Adipocyte (in vitro differentiated cells): ENCODE results near the gene OR4D10.
"Not testable (repeated sequence)": the region's sequence is repeated elsewhere in the genome, so short reads cannot be mapped to it uniquely, and the experiment has no call there.

ENCODE experiments used
- DNase-seq: peaks from one replicate; pipeline ENCODE4 v3.0.0-alpha.2; 2015; ENCODE audit warnings: low read depth
- H3K27me3 ChIP-seq: replicated peaks from 2 replicates; pipeline ENCODE4 v1.7.0; 2013; ENCODE audit warnings: mild to moderate bottlenecking, low read length, moderate library complexity; ENCODE audit not compliant: control insufficient read depth, insufficient read depth
- H3K36me3 ChIP-seq: 2 replicates; pipeline ENCODE4 v1.7.0; 2013; ENCODE audit warnings: low read length, mild to moderate bottlenecking, moderate library complexity; ENCODE audit not compliant: control insufficient read depth, insufficient read depth, severe bottlenecking
- H3K4me1 ChIP-seq: 2 replicates; pipeline ENCODE4 v1.7.0; 2013; ENCODE audit warnings: mild to moderate bottlenecking, low read length, moderate library complexity; ENCODE audit not compliant: control insufficient read depth, insufficient read depth
- H3K4me3 ChIP-seq: 2 replicates; pipeline ENCODE4 v1.7.0; 2013; ENCODE audit warnings: mild to moderate bottlenecking, low read length, moderate library complexity
- H3K9ac ChIP-seq: 2 replicates; pipeline ENCODE4 v1.7.0; 2013; ENCODE audit warnings: mild to moderate bottlenecking, low read length, moderate library complexity
- H3K9me3 ChIP-seq: 2 replicates; pipeline ENCODE4 v1.7.0; 2013; ENCODE audit warnings: mild to moderate bottlenecking, low read length, moderate library complexity; ENCODE audit not compliant: control insufficient read depth

The OR4D10 gene

DNA sequence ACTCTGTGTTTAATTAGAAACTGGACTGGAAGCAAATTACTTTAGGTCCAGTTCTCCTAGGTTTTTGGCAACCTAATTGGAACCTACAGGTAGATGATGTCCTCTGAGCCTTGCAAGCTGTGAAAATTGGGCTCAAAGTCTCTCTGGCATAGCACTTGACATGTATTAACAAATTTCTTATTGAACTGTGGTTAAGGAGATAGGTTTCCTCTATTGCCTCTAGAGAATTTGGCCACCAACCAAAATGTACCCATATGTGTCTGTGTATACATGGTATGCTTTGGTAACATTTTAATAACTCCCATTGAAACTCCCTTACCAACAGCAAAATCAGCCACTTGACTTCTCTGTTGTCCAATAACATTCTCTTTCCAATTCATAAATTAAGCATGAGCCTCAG, at the start of gene OR4D10:
Gene OR4D10 (plus strand): TSS at position 301 of the 400 bp plus-strand sequence. CDS start 4,115 bp downstream, outside the sequence.
- DNase-seq, result no peak
- no peaks in the 10 kb centered on the region for H3K4me1 ChIP-seq

DNA sequence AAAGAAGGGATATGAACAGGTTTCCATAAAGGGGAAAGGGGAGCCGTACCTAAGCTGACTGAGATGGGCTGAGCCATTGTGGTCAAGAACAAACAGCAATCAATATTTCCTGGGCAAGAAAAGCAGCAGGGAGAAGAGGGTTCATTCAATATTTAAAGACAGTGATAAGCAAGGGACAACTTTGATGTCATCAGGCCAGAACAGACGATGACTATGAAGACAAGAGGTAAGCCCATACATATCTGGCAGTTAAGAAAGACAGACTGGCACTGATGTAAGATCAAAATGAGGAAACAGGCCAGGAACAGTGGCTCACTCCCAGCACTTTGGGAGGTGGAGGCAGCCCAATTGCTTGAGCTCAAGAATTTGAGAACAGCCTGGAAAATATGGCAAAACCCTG, 49.3 kb upstream of the OR4D10 start:
- H3K4me1 ChIP-seq, result no peaks in the 10 kb centered on the region
- H3K9me3 ChIP-seq, result no peaks in the 10 kb centered on the region
- no peak for DNase-seq
- H3K4me3 ChIP-seq, result no peak overlapping the region
- H3K27me3 ChIP-seq, result peaks cover 12% of the 10 kb centered on the region
- H3K36me3 ChIP-seq, result no peaks in the 10 kb centered on the region
- no peak overlapping the region for H3K9ac ChIP-seq

More for the DNA sequence above, at the start of gene OR4D10:
- Histone ChIP-seq H3K9me3 (no peaks in the 10 kb centered on the region), H3K27me3 (peaks cover 7% of the 10 kb centered on the region), H3K4me3 (no peak within 1 kb of the TSS), H3K9ac (no peak within 1 kb of the TSS), H3K36me3 (no peaks in the 10 kb centered on the region)

DNA sequence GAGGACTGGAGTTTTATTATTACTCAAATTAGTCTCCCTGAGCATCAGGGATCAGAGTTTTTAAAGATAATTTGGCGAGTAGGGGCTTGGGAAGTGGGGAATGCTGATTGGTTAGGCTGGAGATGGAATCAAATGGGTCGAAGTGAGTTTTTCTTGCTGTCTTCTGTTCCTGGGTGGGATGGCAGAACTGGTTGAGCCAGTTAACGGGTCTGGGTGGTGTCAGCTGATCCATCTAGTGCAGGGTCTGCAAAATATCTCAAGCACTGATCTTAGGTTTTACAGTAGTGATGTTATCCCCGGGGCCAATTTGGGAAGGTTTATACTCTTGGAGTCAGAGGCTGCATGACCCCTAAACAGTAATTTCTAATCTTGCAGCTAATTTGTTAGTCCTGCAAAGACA, 48.0 kb upstream of the OR4D10 start:
- Histone ChIP-seq H3K9ac (no peak overlapping the region), H3K36me3 (no peaks in the 10 kb centered on the region), H3K9me3 (no peaks in the 10 kb centered on the region), H3K4me3 (no peak overlapping the region), H3K27me3 (peaks cover 12% of the 10 kb centered on the region), H3K4me1 (no peaks in the 10 kb centered on the region)
- no peak for DNase-seq

DNA sequence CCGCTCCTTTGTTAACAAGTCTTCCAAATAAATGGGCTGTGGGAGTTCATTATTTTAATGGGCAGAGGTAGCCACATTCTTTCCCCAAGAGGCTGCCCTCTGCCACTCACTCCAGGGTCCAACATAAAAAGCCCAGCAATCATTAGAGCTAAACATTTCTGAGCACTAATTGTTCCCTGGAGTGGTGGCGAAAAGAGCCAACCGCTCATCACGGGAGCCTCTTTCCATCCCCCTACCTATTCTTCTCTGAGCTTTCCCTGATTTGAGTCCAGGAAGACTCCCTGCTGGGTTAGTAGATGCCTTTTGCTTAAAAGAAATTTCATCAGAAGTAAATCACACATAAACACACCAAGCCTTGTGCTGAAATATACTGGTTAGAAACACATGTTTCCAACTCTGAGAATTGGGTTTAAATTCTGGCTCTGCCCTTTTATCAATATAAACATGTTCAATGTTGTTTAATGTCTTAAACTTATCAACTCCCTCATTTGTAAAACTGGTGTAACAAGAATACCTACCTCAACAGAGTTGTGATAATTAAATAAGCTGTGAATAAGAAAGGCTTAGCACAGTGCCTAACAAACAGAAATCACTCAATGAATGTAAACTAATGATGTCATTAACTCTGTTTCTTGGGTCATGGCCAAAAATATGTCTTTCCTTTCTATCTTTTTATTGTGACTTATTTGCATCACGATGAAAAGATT, 46.6 kb upstream of the OR4D10 start, which contains the start of gene OR5A2:
Gene OR5A2 (minus strand): TSS at position 53 of the 707 bp plus-strand sequence. CDS start 3,460 bp downstream, outside the sequence.
- Histone ChIP-seq H3K4me3 (no peak within 1 kb of the TSS), H3K9ac (no peak within 1 kb of the TSS), H3K9me3 (no peaks in the 10 kb centered on the region), H3K4me1 (no peaks in the 10 kb centered on the region), H3K36me3 (no peaks in the 10 kb centered on the region), H3K27me3 (peaks cover 12% of the 10 kb centered on the region)
- DNase-seq, result no peak

DNA sequence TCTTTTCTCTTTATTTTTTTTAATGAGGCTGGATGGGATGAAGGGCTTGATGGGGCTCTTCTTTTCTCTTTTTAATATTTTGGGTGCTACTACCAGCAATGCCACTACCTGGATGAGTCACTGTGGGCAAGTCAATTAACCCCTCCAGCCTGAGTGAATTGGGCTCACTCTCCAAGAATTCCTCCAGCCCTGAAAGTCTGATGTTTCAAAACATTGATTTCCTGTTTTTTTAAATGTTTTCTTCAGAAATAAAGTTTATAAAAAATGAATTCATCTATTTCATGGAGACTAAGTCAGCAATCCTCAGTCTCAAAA, 46.1 kb upstream of the OR4D10 start:
- Histone ChIP-seq H3K27me3 (peaks cover 10% of the 10 kb centered on the region), H3K4me3 (no peak overlapping the region), H3K4me1 (no peaks in the 10 kb centered on the region), H3K9ac (no peak overlapping the region), H3K9me3 (no peaks in the 10 kb centered on the region), H3K36me3 (no peaks in the 10 kb centered on the region)
- no peak for DNase-seq

DNA sequence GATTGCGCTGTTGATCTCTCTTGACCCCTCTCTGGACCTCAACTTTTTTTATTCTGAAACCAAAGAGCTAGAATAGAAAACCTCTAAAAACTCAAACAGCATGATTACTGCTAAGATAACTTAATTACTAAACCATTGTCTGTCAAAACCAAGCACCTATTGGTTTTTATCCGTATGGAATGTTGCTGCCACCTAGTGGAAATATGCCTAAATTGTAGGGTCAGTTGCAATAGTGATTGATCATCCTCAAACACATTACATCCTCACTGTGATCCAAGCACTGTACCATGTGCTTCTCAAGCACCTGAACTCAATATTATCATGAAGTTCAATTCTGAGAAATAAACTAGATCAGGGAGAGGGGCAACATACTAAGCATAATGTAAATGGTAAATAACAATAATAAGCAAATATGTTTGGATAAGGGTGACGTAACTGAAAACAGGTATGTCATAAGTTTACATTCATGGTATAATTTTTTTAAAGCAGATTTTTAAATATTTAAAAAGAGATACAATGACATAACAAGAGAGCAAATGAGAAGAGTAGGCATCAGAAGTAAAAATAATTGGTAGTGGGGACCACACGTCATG, 43.1 kb upstream of the OR4D10 start:
- H3K9ac ChIP-seq, result no peak overlapping the region
- no peaks in the 10 kb centered on the region for H3K9me3 ChIP-seq
- no peaks in the 10 kb centered on the region for H3K36me3 ChIP-seq
- peak; percentile 64 for DNase-seq
- H3K27me3 ChIP-seq, result peaks cover 6% of the 10 kb centered on the region
- H3K4me3 ChIP-seq, result no peak overlapping the region
- H3K4me1 ChIP-seq, result no peaks in the 10 kb centered on the region

DNA sequence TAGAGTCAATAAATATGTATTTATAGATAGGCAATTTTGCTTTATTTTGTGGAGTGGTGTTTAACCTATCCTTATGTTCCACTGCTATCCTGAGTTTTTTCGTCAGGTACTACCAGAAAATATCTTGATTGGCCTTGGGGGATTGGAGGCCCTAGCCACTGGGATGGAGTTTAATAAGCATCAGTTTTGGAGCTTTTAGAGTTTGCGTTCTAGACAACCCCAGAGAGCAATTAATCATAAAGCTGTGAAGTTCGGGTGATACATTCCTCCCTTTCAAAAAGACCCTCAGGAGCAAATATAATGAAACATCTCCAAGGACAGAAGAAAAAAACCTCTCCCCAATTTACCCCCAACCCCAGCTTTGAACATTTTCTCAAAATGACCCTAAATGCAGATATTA, 36.9 kb upstream of the OR4D10 start, which contains the start of gene OR5A1:
Gene OR5A1 (plus strand): TSS at position 301 of the 400 bp plus-strand sequence. CDS start 6,700 bp downstream, outside the sequence.
- Histone ChIP-seq H3K27me3 (no peaks in the 10 kb centered on the region), H3K9ac (no peak within 1 kb of the TSS), H3K4me1 (no peaks in the 10 kb centered on the region), H3K36me3 (no peaks in the 10 kb centered on the region), H3K9me3 (no peaks in the 10 kb centered on the region), H3K4me3 (no peak within 1 kb of the TSS)
- DNase-seq, result no peak

DNA sequence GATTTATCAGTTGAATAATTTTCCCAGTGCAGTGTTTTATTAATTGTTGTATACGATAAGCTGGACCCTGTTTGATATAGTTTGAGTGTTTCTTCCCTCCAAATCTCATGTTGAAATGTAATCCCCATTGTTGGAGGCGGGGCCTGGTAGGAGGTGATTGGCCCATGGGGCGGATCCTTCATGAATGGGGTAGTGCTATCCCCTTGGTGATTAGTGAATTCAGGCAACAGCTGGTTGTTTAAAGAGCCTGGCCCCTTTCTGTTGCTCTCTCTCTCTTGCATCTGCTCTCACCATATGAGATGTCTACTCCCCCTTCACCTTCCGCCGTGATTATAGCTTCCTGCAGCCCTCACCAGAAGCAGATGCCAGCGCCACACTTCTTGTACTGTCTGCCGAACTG, 35.3 kb upstream of the OR4D10 start:
- Histone ChIP-seq H3K9me3 (no peaks in the 10 kb centered on the region), H3K4me1 (no peaks in the 10 kb centered on the region), H3K9ac (no peak overlapping the region), H3K36me3 (no peaks in the 10 kb centered on the region), H3K4me3 (no peak overlapping the region), H3K27me3 (no peaks in the 10 kb centered on the region)
- no peak for DNase-seq

DNA sequence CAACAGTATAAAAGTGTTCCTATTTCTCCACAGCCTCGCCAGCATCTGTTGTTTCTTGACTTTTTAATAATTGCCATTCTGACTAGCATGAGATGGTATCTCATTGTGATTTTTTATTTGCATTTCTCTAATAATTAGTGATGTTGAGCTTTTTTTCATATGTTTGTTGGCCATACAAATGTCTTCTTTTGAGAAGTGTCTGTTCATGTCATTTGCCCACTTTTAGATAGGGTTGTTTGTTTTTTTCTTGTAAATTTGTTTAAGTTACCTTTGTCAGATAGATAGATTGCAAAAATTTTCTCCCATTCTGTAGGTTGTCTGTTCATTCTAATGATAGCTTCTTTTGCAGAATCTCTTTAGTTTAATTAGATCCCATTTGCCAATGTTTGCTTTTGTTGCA, 27.5 kb upstream of the OR4D10 start:
- H3K27me3 ChIP-seq, DNase-seq, H3K36me3 ChIP-seq, H3K4me1 ChIP-seq, H3K4me3 ChIP-seq, H3K9ac ChIP-seq, H3K9me3 ChIP-seq: not testable (repeated sequence)

DNA sequence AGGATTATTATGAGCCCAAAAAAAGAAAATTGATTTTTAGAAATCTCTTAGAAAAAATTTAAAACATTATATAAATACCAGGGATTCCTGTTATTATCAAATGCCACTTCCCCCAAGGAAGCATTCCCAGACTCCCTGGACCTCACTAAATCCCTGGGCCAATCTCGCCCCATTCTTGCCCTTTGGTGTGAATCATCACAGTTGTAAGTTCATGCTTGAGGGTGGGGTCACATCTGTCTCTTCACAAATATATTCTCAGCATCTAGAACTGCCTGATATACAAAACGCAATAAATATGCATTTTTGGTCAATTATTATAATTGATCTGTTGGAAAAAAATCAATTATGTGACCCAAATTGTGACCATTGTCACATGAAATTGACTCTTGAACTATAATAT, 24.6 kb upstream of the OR4D10 start:
- Histone ChIP-seq H3K4me3 (no peak overlapping the region), H3K27me3 (no peaks in the 10 kb centered on the region), H3K9me3 (peaks cover 5% of the 10 kb centered on the region), H3K9ac (no peak overlapping the region), H3K36me3 (no peaks in the 10 kb centered on the region), H3K4me1 (no peaks in the 10 kb centered on the region)
- DNase-seq, result no peak

DNA sequence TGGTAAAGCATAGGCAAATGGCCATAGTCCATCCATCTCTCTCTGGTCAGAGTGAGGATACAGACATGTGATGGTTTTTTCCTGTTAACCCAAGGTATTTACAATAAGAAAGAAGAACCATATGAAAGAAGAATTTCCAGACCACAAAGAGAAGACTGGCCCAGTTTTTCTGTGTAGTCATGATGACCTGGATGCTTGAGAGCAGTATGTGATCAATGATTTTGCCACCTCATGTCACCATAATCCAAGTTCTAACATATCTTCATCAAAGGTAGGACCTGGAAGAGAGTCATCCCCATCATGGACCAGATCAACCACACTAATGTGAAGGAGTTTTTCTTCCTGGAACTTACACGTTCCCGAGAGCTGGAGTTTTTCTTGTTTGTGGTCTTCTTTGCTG, 16.5 kb upstream of the OR4D10 start, which contains the start of gene OR4D6:
Gene OR4D6 (plus strand): TSS at position 301 of the 400 bp plus-strand sequence. CDS start 0 bp downstream, at position 301.
- DNase-seq, result no peak
- Histone ChIP-seq H3K27me3 (no peaks in the 10 kb centered on the region), H3K4me3 (no peak within 1 kb of the TSS), H3K4me1 (no peaks in the 10 kb centered on the region), H3K36me3 (no peaks in the 10 kb centered on the region), H3K9me3 (no peaks in the 10 kb centered on the region), H3K9ac (no peak within 1 kb of the TSS)
